OCI-LY3 (cell line): ENCODE results near the gene UPK3A.

Source experiments
- CTCF ChIP-seq: fragments of 200-600, 300-600 bp; sonication (generic); IDR thresholded peaks from 2 replicates; pipeline ENCODE4 v1.5.1; 2014; ENCODE audit warnings: antibody characterized with exemption, low read length, low read depth
- EZH2phosphoT487 ChIP-seq: fragments of 200-600 bp; shearing (Covaris generic); IDR thresholded peaks from 2 replicates; pipeline ENCODE4 v1.6.1; 2018; ENCODE audit warnings: antibody characterized with exemption, mixed run types, low read depth

DNA sequence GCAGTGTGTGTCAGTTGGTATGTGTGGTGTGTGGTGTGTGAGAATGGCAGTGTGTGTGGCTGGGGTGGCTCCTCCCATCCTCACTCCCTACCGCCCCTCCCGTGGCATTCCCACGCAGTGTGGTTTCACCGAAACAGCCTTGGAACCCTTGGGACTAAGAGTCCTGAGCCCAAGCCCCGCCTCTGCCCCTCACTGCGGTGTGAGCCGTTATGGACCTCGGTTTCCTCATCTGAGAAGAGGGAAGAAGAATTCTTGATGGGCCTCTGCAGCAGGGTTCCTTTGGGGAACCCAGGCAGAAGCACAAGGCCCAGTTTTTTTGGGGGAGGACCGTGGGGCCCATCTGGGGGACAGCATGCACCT is 7.2 kb downstream of the UPK3A start:
- TF ChIP-seq CTCF (no peak), EZH2phosphoT487 (no peak)
